ENCODE measurements around the gene EGFR.

Gene EGFR
- 0 reads per million in 3 experiments for total RNA-seq

GRCh38 chr7:55018361-55019190 lies at the start of gene EGFR:
EGFR (plus strand) TSS chr7:55019017; CDS start chr7:55019278, 261 bp downstream.
- no peak for DNase-seq

GRCh38 chr7:54969208-54969967 lies 49.4 kb upstream of the EGFR start:
- DNase-seq = no peak

- DNase-seq = no peak
These were observed 46.0 kb upstream of the EGFR start for GRCh38 chr7:54972733-54973294.

- no peak for DNase-seq
These were observed 40.3 kb upstream of the EGFR start for GRCh38 chr7:54978364-54979116.

GRCh38 chr7:54980521-54980920 lies 38.3 kb upstream of the EGFR start:
- no peak for DNase-seq

GRCh38 chr7:54981913-54982312 lies 36.9 kb upstream of the EGFR start:
- DNase-seq = no peak

GRCh38 chr7:54985426-54986330 lies 33.1 kb upstream of the EGFR start:
- no peak for DNase-seq

GRCh38 chr7:54986716-54987115 lies 32.1 kb upstream of the EGFR start:
- no peak for DNase-seq

- no peak for DNase-seq
These were observed 31.0 kb upstream of the EGFR start for GRCh38 chr7:54987772-54988171.

- no peak for DNase-seq
These were observed 30.3 kb upstream of the EGFR start for GRCh38 chr7:54988516-54988915.

GRCh38 chr7:54989453-54990225 lies 29.2 kb upstream of the EGFR start:
- no peak for DNase-seq

GRCh38 chr7:54991341-54991740 lies 27.5 kb upstream of the EGFR start:
- no peak for DNase-seq

- DNase-seq = no peak
These were observed 25.8 kb upstream of the EGFR start for GRCh38 chr7:54992871-54993475.

- DNase-seq = no peak
These were observed 23.7 kb upstream of the EGFR start for GRCh38 chr7:54995166-54995565.

- no peak for DNase-seq
These were observed 23.0 kb upstream of the EGFR start for GRCh38 chr7:54995610-54996363.

GRCh38 chr7:54996391-54996790 lies 22.4 kb upstream of the EGFR start:
- no peak for DNase-seq

- no peak for DNase-seq
These were observed 14.2 kb upstream of the EGFR start for GRCh38 chr7:55004579-55004978.

GRCh38 chr7:55005241-55005851 lies 13.5 kb upstream of the EGFR start:
- no peak for DNase-seq

- DNase-seq = no peak
These were observed 12.3 kb upstream of the EGFR start for GRCh38 chr7:55006499-55006898.

Measured in central memory CD4-positive, alpha-beta T cell (primary cell).